Central memory CD4-positive, alpha-beta T cell (primary cell): ENCODE measurements around the gene DNAH8.

ENCODE experiments used
- DNase-seq: peaks from one replicate; pipeline ENCODE4 v3.0.0; 2022

Gene DNAH8

DNA sequence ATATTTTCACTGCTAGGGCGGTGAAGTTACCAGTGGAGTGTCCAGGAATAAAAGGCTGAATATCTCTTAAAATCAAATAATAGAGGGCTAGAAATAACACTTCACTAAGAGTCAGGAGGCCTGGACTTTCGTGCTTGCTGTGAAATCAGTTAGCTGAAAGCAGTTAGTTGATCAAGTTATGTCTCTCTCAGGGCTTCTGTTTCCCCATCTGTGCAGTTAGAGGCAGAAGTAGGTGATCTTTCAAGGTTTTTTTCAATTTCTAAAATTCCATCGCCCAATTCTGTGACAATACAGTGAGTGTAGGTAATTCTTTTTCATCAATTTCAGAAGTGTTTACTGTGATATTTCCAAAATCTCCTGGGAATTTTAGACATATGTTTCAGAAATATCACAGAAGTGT, 260.9 kb downstream of the DNAH8 start:
- DNase-seq, result no peak

DNA sequence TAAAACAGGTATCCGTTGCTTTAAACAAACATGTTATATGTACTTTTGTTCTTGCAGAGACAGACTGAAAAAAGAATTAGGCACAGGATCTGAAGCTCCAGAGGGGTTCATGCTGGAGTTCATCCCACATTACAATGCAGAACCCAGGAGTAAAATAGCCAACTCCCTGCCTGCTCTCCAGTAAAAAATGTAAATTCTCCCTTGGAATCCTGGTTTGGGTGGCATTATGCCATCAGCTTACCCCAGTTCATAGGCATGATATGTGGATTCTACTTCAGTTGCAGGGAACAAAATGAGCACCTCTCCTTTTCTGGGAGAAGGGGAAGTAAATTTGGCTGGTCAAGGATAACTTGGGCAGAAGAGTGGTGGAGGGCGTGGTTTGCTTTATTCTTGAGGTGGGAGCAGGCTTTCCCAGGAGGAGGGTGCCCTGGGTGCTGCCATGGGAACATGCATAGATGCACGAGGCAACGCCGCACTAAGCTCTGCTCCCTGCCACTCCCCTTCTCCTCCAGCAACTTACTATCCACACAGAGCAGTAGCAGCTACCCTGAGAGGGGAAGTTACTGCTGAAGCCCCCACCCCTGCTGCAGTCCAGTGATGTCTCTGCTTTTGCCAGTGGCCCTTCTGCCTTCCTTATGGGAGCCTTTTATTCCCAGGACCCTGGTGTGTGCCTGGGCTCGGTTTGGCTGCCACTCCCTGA, 261.8 kb downstream of the DNAH8 start:
- DNase-seq, result no peak

DNA sequence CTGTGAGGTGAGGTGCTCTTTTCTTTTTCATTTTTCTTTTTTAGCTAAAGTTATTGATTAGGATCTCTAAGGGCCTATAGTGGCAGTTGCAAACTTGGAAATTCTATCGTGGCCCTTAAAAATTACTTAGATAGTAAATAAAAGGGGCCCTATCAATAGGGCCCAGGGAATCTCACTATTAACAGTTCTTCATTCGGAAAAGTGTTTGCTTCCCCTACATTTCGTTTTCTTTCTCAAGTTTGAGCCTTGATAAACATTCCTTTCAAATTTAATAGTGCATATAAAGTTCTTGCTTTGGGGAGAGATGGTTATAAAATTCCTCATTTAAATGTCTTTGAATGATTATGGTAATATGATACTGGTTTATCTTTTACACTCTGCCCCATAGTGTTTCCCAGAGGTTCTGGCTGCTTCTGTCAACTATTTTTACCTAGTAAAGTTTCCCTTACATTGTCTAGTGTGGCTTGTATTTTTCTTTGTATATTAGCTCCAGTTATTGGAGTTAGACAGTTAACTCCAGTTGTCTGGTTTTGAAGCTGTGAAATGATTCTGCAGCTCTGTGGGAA, 263.1 kb downstream of the DNAH8 start:
- DNase-seq, result no peak

DNA sequence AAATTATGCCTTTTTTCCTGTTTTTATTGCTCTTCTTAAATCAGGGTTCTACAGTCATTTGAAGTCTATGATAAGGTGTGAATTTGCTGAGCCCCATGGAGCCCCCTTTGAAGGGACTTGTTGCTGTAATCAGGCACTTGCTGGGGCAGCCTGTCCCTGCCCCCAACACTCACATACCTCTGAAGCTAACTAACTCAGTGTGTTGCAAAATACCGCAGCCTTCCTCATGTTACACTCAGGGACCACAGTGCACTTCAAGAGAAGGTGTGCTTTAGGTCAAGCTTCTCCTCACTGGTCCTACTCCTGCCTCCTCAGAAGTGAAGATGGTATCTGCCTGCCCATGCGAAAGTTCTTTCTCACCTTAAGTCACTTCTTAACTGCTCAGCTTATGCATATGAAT, 267.4 kb downstream of the DNAH8 start:
- DNase-seq, result no peak

DNA sequence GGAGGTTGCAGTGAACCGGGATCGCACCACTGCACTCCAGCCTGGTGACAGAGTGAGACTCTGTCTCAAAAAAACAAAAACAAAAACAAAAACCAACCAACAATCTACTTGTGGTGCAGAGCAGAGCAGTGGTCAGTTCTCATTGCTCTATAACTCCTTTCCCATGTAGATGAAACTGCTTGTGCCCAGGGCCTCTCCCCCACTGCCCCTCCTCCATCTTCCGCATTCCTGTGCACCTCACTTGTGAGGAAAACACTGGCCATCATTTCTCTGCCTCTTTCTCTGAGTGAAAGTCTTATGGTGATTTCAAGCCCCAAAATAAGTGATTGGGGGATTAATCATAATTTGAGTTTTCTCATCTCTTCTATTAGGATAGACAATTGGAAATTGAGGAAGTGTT, 269.6 kb downstream of the DNAH8 start:
- no peak for DNase-seq

DNA sequence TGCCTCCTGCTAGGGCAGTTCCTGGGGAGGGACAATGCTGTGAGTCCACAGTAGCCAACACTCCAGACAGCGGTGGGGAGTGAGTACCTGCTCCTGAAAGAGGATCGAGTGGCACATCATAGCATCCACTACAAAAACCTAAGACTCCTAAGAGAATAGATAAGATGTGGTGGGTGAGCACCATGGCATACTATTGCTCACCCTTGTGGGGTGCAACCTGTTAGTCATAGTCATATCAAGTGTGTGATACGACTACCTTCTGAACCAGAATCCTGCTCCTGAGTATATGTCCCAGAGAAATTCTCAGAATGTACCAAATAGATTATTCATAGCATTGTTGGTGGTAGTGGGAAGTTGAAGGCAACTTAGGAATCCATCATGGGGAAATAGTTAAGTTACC, 270.7 kb downstream of the DNAH8 start:
- no peak for DNase-seq

DNA sequence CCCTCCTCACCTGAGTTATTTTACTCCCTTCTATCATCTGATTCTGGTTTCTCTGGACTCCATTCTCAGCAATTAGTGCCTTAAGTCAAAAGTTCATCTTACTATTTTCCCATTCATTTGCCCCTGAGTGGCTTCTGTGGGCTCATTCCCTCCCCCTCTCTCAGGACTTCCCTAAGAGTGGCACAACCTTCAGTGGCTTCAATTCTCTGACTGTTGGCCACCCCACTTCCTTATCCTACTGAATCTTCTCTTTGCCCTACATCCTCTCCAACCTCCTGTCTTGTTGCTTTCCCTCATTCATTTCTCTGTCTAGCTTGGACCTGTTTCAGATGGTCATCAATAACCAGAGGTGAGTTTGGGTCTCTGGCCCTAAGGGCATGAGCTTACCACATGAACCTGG, 272.4 kb downstream of the DNAH8 start:
- DNase-seq, result no peak

DNA sequence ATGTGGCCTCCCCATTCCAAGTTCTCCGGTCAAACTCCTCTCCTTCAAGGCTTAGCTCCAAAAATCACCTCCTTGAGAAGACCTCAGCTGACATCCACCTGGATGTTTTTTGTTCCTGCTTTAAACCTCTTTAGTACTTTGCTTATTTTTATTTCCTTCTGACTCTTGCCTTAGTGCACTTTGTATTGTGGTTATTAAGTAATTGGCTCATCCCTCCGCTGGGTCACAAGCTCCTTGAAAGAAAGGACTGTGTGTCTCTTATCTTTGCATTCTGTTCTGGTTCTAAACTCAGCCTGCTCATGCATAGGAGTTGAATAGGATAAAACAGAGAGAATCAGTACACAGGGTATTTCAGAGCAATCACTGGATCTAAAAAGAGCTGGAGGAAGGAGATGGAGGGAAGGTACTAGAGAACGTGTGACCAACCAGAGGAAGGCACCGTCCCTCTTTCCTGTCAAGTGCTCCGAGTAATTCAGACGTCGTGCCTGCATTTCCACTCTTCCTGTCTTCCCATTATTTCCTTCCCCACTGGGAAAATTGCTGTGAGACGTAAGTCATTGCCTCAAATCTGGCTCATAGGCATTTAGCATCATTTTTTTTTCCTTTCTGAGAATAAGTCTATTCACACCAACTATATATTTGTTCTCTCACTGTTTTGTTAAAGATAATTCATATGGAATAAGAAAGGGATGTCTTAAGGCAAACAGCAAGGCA, 273.8 kb downstream of the DNAH8 start:
- no peak for DNase-seq

DNA sequence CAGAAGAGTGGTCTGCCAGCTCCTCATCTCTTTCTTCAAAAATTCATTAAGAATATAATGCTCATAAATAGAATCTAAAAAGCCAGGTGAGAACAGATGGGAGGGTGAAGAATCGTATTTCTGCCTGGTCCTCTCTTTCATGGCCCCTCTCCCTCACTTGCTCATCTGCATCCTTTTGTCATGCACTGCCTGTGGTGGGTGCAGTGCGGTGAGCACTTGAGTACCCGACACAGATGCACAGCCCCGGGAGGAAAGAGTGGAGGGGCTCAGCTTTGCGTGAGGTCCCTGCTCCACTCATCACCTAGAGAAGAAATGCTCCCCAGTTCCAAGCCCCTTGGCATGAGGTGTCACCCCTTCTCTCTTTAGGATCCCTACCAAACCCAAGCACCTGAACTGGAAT, 275.4 kb downstream of the DNAH8 start:
- no peak for DNase-seq

DNA sequence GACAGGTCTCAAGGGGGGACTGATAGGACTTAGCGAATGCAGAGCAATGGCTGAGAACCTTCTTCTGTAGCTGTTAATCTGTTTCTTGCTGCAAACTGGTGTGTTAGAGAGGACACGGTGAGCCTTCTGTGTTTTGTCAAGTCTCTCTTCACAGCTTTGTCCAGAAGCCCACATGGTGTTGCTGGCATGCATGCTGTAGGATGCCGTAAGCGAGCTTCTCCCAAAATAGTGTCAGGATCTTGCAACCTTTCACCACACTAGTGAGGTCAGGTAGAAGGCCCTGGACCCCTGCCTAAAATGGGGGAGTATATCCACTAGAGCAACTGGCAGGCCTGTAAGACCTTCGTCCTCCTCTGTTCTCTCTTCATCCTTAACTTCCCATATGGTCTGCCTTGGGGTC, 281.6 kb downstream of the DNAH8 start:
- DNase-seq, result no peak

DNA sequence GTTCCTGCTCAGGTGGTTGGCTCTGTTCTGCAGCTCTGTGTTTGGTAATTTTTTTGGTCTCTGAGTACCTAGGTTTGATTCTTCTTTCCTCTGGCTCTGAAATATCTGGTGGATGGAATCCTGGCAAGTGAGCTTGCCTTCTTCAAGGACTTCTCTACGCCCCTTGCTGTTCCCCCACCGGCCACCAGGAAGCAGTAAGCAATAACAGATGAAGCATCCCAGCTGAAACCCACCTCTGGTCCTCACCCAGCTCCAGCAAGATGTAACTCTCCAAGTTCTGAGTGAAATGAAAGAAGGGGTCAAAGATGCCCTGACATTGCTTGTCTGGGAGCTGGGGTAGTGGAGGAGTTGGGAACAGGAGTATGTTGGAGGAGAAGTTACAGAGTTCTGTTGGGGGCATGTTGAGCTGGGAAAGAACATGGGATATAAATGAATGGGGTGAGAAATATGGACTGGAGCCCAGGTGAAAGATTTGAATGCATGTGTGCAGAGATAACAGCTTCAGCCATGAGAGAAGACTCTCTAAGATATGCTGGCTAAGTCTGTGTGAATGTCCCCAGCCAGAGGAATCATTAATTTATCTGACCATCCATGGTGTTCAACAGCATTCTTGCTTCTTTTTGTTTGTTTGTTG, 282.1 kb downstream of the DNAH8 start:
- DNase-seq, result no peak

DNA sequence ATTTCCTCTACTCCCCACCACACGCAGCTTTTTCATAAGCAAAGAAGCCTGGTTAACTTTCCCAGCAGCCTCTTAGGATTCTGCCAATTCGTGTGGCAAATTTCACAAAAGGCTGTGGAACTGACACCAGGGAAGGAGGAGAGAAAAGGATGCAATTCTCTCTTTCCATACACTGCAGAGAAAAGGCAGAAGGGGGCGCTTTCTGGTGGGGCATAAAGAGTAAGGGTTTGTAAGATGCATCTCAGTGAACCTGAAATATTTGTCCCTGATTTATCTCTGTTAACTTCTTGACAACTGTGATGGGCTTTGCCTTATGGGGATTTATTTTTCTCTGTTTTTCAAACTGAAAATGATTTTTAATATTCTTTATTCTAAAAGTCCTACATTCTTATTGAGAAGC, 288.0 kb downstream of the DNAH8 start:
- DNase-seq, result no peak

DNA sequence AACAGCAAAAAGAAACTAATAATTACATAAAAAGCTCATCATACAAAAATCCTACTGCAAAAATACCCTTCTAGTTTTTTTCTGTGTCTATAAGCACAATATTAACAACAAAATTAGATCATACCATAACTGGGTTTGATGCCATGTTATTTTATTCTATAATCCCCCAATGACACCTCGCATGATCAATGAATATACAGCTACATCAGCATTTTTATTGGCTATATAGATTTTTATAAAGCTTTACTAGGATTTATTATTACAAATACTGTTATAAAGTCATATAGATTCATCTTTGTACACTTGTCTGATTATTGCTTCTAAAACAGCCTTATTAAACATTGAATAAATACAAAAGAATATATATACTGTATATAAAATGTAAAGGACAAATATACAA, 288.4 kb downstream of the DNAH8 start:
- no peak for DNase-seq

DNA sequence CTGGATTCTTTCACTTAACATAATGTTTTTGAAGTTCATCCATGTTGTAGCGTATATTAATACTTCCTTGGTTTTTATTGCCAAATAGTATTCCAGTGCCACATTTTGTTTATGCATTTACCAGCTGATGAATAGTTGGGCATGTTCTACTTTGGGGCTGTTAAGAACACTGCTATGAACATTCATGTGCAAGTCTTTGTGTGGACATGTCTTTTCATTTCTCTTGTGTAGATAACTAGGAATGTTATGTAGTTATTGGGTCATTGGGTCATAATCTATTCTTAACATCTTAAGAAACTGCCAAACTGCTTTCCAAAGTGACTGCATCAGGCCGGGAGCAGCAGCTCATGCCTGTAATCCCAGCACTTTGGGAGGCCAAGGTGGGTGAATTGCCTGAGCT, 289.7 kb downstream of the DNAH8 start:
- DNase-seq, result no peak

DNA sequence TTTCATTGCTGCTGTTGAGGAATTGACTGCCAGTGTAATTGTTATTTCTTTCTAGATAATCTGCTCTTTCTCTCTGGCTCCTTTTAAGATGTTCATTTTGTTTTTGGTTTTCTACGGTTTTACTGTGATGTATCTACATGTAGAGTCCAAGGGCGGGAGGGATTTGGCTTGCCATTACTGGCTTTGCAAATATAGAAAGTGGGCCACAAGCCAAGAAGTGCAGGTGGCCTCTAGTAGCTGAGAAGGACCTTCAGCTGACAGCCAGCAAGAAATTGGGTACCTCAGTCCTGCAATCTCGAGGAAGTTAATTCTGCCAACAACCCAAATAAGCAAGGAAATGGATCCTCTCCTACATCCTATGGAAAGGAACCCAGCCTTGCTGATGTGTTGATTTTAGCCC, 290.7 kb downstream of the DNAH8 start:
- no peak for DNase-seq

DNA sequence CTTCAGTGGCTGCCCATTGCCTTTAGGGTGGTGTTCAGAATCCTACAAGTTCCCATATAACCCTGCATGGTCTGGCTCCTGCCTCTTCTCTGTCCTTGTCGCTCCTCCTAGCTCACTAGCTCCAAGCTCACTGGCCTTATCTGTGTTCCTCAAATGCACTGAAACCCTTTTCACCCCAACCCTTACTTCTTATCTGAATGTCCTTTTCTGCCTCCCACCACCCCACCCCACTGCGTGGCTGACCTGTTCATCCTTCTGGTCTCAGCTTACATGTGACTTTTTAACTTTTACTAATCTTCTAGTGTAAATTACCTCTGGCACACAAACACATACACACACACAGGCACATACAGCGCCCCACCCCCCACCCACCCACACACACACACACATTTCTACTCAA, 292.5 kb downstream of the DNAH8 start:
- no peak for DNase-seq

DNA sequence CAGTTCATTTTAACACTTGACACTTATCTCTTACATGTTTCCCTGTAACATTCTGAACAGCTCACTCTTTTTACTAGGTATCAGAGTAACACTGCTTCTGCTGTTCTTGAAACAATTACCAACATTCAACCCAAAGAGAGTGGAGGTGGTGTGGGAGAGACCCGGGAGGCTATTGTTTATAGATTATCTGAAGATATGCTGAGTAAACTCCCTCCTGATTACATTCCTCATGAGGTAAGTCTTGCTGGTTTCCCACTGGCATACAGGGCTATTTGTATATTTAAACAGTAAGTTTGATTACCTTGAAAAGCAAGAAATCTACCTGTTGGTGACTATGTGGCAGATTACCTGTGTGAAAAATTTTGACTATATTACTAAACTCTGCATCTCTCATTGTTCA, 293.6 kb downstream of the DNAH8 start:
- no peak for DNase-seq

DNA sequence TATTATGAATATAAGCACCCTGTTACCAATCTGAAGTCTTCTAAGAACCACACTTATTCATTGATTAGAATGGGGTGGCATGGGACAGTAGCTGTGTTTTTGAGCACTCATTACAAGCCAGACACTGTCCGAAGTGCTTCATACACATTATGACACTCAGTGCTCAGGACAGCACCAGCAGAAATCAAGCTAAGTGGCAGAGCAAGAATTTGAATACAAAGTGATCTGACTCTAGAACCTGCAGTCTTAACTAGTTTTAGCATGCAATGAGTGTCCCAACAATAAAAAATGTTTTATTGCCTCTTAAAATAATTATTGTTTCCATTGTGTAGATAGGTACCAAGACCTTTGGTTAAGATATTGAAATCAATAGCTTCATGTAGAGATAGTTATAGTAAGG, 294.4 kb downstream of the DNAH8 start:
- no peak for DNase-seq

DNA sequence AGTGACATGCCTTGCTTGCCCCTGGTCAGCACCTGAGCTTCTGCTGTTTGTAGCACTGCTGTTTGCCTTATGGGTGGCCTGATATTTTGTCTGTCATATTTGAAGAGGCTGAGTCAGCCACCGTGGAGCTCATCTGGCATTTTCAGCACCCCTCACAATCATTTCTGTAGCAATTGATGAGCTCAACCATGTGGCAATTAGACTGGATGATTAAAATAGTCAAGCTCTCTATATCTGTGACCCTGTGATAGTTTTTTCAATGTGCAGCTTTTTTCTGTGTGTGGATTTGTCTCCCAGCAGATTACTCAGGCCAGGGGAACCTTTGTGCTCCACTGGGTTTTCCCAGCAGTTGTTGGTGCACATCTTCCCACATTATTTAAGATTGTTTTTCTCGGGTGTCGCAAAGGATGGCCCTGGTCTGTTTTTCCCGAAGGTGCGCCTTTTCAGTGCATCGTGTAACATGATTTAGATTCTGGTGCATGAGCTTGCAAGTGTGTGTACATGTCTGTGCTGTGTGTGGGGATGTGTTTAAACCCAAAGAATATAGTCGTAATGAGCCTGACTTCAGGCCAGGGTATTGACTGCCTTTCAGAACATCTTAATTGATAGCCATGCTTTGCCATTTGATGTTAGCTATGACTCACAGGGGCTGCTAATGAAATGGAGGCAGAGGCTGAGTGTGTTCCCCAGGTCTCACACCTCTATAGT, 301.9 kb downstream of the DNAH8 start:
- no peak for DNase-seq

DNA sequence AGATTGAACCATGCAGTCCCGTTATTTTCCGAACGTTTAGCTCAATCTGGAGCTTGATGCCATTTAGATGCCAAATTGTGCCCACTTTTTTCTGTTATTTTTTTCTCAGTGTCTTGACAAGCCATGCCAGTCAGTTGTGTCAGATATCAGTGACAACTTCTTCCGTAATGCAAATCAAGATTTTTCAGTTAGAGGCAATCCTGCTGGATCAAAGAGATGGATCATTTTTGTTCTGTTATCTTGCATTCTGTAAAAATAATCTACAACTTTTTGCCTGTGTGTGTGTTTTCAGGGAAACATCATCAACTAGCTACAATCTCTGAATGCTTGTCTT, 302.4 kb downstream of the DNAH8 start:
- DNase-seq, result no peak

DNA sequence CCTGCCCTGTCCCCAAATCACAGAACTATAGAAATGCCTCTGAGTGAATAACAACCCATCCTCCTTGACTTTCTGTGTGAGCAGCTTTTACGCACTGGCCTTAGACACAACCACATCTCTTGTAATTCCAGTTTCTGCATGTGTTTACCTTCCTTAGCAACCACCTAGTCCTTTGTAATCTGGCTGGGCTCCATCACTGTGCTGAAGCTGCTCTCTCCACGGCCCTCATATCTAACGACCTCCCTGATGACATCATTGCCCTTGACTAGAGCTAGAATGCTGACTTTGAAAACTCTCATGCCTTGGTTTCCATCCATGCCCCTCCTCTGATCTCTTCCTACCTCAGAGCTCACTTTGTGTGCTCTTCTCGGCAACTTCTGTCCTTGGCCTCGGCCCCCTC, 303.0 kb downstream of the DNAH8 start:
- no peak for DNase-seq

DNA sequence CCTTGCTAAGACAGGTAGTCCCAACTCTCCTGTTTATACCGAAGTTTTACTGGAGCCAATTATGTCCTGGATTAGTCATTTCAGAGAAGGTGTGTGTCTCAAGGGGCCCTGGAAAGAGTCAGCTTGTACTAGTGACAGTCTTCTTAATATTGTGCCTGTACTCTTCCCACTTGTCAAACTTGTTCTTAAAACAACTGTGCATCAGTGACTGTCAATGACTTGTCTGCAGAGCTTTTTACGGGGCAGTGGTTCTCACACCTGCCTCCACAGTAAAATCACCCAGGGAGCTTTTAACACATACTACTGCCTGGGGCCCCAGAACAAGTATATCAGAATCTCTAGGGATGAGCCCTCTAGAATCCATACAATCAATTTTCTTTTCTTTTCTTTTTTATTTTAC, 305.0 kb downstream of the DNAH8 start:
- DNase-seq, result no peak

DNA sequence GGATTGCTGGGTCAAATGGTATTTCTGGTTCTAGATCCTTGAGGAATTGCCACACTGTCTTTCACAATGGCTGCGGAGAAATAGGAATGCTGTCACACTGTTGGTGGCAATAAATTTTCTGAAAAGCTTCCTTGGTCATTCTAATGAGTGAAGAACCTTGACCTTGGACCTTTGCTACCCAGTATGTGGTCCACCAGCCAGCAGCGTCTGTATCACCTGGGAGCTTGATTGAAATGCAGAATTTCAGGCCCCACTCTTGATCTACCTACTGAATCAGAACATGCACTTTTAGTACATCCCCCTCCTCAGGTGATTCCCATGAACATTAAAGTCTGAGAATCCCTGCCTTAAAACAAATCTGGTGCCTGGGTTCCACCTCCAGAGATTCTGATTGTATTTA, 305.9 kb downstream of the DNAH8 start:
- DNase-seq, result no peak

DNA sequence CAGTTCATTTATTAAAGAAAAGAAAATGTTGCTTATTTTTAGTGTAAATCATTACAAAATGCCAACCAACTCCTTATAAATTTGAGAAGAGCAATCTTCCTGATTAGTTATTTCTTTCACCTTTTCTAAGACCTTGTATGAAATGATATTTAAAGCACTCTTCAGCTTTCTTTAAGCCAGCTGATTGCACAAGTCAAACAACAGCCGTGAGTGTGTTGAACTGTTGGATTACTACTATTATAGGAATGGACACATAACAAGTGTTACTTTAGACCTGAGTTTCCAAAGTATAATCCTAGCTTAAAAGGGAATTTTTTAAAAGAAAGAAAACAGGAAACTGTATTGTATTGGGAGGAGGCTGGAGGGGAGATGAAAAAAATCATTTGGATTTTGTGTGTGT, 306.7 kb downstream of the DNAH8 start:
- DNase-seq, result no peak
